Esophagus muscularis mucosa (tissue), 4 donors: ENCODE data around the gene MMS22L. TPM values are rescaled to one million over a fixed set of nuclear protein-coding genes. Genes with fewer than 3 reads are reported as not detected.

Experiments
- DNase-seq: peaks from one replicate; pipeline ENCODE4 v3.0.0-alpha.2; 2017; ENCODE audit errors: extremely low spot score
- H3K27ac ChIP-seq, 4 donors: fragments of 200-600 bp; sonication (generic); replicated peaks in 1 of 4; 1 replicate in 3 of 4; 2 replicates in 1 of 4; pipeline ENCODE4 v1.5.1; 2016 to 2019; ENCODE audit warnings: mild to moderate bottlenecking in 1 of 4
- H3K27me3 ChIP-seq, 4 donors: fragments of 200-600 bp; sonication (generic); one replicate each; pipeline versions ENCODE4 v1.5.1 to v1.6.0; 2016 to 2019
- H3K36me3 ChIP-seq, 4 donors: fragments of 200-600 bp; sonication (generic); one replicate each; pipeline ENCODE4 v1.5.1; 2016 to 2019
- H3K4me1 ChIP-seq, 4 donors: fragments of 200-600 bp; sonication (generic); one replicate each; pipeline ENCODE4 v1.5.1; 2016 to 2019
- H3K4me3 ChIP-seq, 4 donors: fragments of 200-600 bp; sonication (generic); 1 replicate in 2 of 4; 2 replicates in 2 of 4; pipeline ENCODE4 v1.5.1; 2016 to 2019; ENCODE audit warnings: mild to moderate bottlenecking in 4 of 4, moderate library complexity in 1 of 4
- H3K9me3 ChIP-seq, 4 donors: fragments of 200-600 bp; sonication (generic); 1 replicate in 3 of 4; 2 replicates in 1 of 4; pipeline ENCODE4 v1.5.1; 2016 to 2019
- EP300 ChIP-seq: sonication (generic); formaldehyde crosslinking; IDR thresholded peaks from one replicate; pipeline ENCODE4 v1.6.1; 2017; ENCODE audit warnings: antibody characterized with exemption
- POLR2A ChIP-seq: fragments of 450-650 bp; IDR thresholded peaks from one replicate; pipeline ENCODE4 v1.6.1; 2017; ENCODE audit warnings: antibody characterized with exemption, moderate library complexity, mild to moderate bottlenecking, low read depth
- POLR2AphosphoS5 ChIP-seq, 2 donors: sonication (generic); formaldehyde crosslinking; IDR thresholded peaks; one replicate each; pipeline ENCODE4 v1.6.1; 2017; ENCODE audit warnings: antibody characterized with exemption in 2 of 2
- WGBS: methylation state at CpG from one replicate; pipeline ENCODE4 v1.1.5; 2018; 5-methylcytosine and 5-hydroxymethylcytosine counted together
- intact Hi-C: fragments of 100-400 bp; cut with DNase I; formaldehyde crosslinking; loops from one replicate; pipeline ENCODE4 v1.15.1; 2023
- total RNA-seq, 4 donors: library from RNA; depleted of rRNA; stranded (reverse); fragments of >200 nt; gene quantifications; one replicate each; pipeline versions ENCODE4 v1.1.0 to v1.2.1, GENCODE V29; 2016
- TF ChIP-seq, protein P1 (sequence below), 3 experiments: fragments of 200-600 bp in 2 of 3; fragments of 450-650 bp in 1 of 3; sonication (generic) in 2 of 3; IDR thresholded peaks; one replicate each; pipeline ENCODE4 v1.5.1; 2017 to 2019; ENCODE audit warnings: antibody characterized with exemption in 3 of 3, mild to moderate bottlenecking in 2 of 3, moderate library complexity in 1 of 3

MMS22L gene
- total RNA-seq, 4 donors from 2014 or later = 2.8 to 5.5 (median 4.0) TPM

DNA sequence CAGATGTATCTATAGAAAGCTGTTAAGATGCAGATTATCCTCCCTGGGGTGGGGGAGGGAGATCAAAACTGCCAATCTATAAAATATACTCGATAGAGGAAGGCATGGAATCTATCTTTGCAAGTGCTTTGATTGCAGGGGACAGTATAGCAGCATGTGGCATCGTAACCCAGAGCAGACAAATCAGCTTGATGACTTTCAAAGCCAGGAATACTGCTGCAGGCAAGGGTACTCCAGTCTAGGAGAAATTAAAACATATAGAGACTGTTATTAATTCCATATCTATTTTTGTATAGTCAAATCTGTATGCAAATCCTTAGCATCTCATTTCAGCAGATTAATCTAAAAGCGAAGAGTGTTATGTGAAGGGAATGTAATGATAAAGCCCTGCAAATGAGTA lies 159.4 kb downstream of the MMS22L start:
- no peak for DNase-seq

DNA sequence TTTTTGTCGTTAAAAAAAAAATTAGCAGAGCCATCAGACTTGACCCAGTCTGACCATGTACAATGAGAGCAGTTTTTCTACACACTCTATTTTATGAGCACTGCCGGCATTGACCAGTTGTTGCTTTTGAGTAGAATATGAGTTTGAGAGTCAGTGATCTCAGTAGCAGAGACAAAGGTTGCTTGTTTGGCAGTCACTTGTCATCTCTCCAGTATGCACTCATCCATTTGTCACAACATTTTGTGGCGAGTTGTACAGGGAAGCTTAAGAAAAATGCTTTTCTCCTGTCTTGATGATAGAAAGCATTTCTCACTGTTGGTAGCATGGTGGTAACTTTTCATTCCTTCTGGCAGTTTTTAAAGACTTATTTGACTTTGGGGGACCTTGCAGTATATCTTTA lies 159.9 kb downstream of the MMS22L start:
- Histone ChIP-seq H3K4me1 (no peaks in the 10 kb centered on the region), H3K4me3 (no peak overlapping the region), H3K9me3 (peaks cover 0 to 10% (median 3%) of the 10 kb centered on the region in 4 donors), H3K36me3 (no peaks in the 10 kb centered on the region), H3K27me3 (no peaks in the 10 kb centered on the region), H3K27ac (no peak overlapping the region)
- intact Hi-C loops = no loop called here
- WGBS = 69% methylated on average over 3 of the region's 3 CpGs
- TF ChIP-seq, protein P1, sequence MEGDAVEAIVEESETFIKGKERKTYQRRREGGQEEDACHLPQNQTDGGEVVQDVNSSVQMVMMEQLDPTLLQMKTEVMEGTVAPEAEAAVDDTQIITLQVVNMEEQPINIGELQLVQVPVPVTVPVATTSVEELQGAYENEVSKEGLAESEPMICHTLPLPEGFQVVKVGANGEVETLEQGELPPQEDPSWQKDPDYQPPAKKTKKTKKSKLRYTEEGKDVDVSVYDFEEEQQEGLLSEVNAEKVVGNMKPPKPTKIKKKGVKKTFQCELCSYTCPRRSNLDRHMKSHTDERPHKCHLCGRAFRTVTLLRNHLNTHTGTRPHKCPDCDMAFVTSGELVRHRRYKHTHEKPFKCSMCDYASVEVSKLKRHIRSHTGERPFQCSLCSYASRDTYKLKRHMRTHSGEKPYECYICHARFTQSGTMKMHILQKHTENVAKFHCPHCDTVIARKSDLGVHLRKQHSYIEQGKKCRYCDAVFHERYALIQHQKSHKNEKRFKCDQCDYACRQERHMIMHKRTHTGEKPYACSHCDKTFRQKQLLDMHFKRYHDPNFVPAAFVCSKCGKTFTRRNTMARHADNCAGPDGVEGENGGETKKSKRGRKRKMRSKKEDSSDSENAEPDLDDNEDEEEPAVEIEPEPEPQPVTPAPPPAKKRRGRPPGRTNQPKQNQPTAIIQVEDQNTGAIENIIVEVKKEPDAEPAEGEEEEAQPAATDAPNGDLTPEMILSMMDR (IDR thresholded peaks at IDR 0.05) = no peak
- no peak for TF ChIP-seq POLR2AphosphoS5 (IDR thresholded peaks at IDR 0.05)
- TF ChIP-seq POLR2A = no peak
- no peak for TF ChIP-seq EP300
- no peak for DNase-seq

More for the DNA sequence above, 159.4 kb downstream of the MMS22L start:
- Histone ChIP-seq H3K27me3 (no peaks in the 10 kb centered on the region), H3K36me3 (no peaks in the 10 kb centered on the region), H3K4me3 (no peak overlapping the region), H3K4me1 (no peaks in the 10 kb centered on the region), H3K9me3 (peaks cover 0 to 10% (median 3%) of the 10 kb centered on the region in 4 donors), H3K27ac (no peak overlapping the region)
- TF ChIP-seq EP300 (no peak), POLR2AphosphoS5 (IDR thresholded peaks at IDR 0.05) (no peak), POLR2A (no peak)
- TF ChIP-seq, protein P1 (IDR thresholded peaks at IDR 0.05) = no peak
- intact Hi-C loops = no loop called here
- WGBS = 84% methylated on average over 3 of the region's 3 CpGs

- TF ChIP-seq POLR2A (no peak), POLR2AphosphoS5 (IDR thresholded peaks at IDR 0.05) (no peak), EP300 (no peak)
- TF ChIP-seq, protein P1 (IDR thresholded peaks at IDR 0.05) = no peak
- Histone ChIP-seq H3K27ac (no peak overlapping the region), H3K27me3 (no peaks in the 10 kb centered on the region), H3K4me3 (no peak overlapping the region), H3K9me3 (peaks cover 0 to 10% (median 3%) of the 10 kb centered on the region in 4 donors), H3K36me3 (no peaks in the 10 kb centered on the region), H3K4me1 (no peaks in the 10 kb centered on the region)
- 96% methylated on average over 2 of the region's 2 CpGs for WGBS
- no peak for DNase-seq
- intact Hi-C loops = no loop called here
Measured at GRCh38 chr6:97120511-97120910, 162.5 kb downstream of the MMS22L start.

GRCh38 chr6:97114645-97115044 lies 168.4 kb downstream of the MMS22L start:
- DNase-seq = no peak
- TF ChIP-seq POLR2AphosphoS5 (IDR thresholded peaks at IDR 0.05) = no peak

GRCh38 chr6:97113170-97113569 lies 169.8 kb downstream of the MMS22L start:
- Histone ChIP-seq H3K9me3 (peaks cover 0 to 11% (median 4%) of the 10 kb centered on the region in 4 donors), H3K36me3 (no peaks in the 10 kb centered on the region), H3K27ac (no peak overlapping the region), H3K4me3 (no peak overlapping the region), H3K4me1 (no peaks in the 10 kb centered on the region), H3K27me3 (no peaks in the 10 kb centered on the region)
- 81% methylated on average over 1 of the region's 1 CpG for WGBS
- intact Hi-C loops = no loop called here
- TF ChIP-seq, protein P1 (IDR thresholded peaks at IDR 0.05) = no peak
- TF ChIP-seq EP300 (no peak), POLR2A (no peak), POLR2AphosphoS5 (IDR thresholded peaks at IDR 0.05) (no peak)
- DNase-seq = no peak

More at GRCh38 chr6:97114645-97115044, 168.4 kb downstream of the MMS22L start:
- Histone ChIP-seq H3K36me3 (no peaks in the 10 kb centered on the region), H3K4me1 (no peaks in the 10 kb centered on the region), H3K27me3 (no peaks in the 10 kb centered on the region), H3K9me3 (peaks cover 0 to 11% (median 4%) of the 10 kb centered on the region in 4 donors), H3K27ac (no peak overlapping the region), H3K4me3 (no peak overlapping the region)
- intact Hi-C loops = no loop called here
